Fibroblast of lung (primary cell): ENCODE results near the gene MGAT3. TPM values are rescaled to one million over a fixed set of nuclear protein-coding genes. Genes with fewer than 3 reads are reported as not detected.

Experiments
- DNase-seq, 2 donors: peaks; one replicate each; pipeline versions ENCODE4 v3.0.0 to v3.0.0-alpha.2; 2010; ENCODE audit warnings: low read depth in 2 of 2
- H2AFZ ChIP-seq: 2 replicates; pipeline ENCODE4 v1.5.1; 2012; ENCODE audit warnings: low read length, control low read depth, inconsistent platforms
- H3K27ac ChIP-seq: 2 replicates; pipeline ENCODE4 v1.5.1; 2011; ENCODE audit warnings: low read length, control low read depth; ENCODE audit not compliant: insufficient read depth
- H3K27me3 ChIP-seq: 2 replicates; pipeline ENCODE4 v1.5.1; 2011; ENCODE audit warnings: mild to moderate bottlenecking, low read length; ENCODE audit not compliant: control insufficient read depth, insufficient read depth
- H3K36me3 ChIP-seq: 2 replicates; pipeline ENCODE4 v1.5.1; 2011; ENCODE audit warnings: low read length; ENCODE audit not compliant: control insufficient read depth, insufficient read depth
- H3K4me1 ChIP-seq: 2 replicates; pipeline ENCODE4 v1.5.1; 2011; ENCODE audit warnings: low read length; ENCODE audit not compliant: control insufficient read depth, insufficient read depth; ENCODE audit errors: extremely low read depth
- H3K4me2 ChIP-seq: 2 replicates; pipeline ENCODE4 v1.5.1; 2011; ENCODE audit warnings: low read length, control low read depth; ENCODE audit not compliant: insufficient read depth; ENCODE audit errors: extremely low read depth
- H3K4me3 ChIP-seq, 4 experiments: fragments of 200-600 bp in 1 of 4; sonication (generic) in 1 of 4; replicated peaks in 1 of 4; 2 replicates each; pipeline ENCODE4 v1.5.1; 2011 to 2016; ENCODE audit warnings: low read length in 4 of 4, low read depth in 3 of 4, mild to moderate bottlenecking in 3 of 4, control low read depth in 2 of 4, inconsistent platforms in 1 of 4, mixed read lengths in 1 of 4; ENCODE audit not compliant: insufficient read depth in 1 of 4; ENCODE audit errors: control extremely low read depth in 1 of 4
- H3K79me2 ChIP-seq: 2 replicates; pipeline ENCODE4 v1.5.1; 2012; ENCODE audit warnings: mild to moderate bottlenecking, low read length, inconsistent platforms; ENCODE audit not compliant: control insufficient read depth, insufficient read depth
- H3K9ac ChIP-seq: 2 replicates; pipeline ENCODE4 v1.5.1; 2011; ENCODE audit warnings: mild to moderate bottlenecking, low read length, control low read depth; ENCODE audit not compliant: insufficient read depth
- H3K9me3 ChIP-seq: 2 replicates; pipeline ENCODE4 v1.5.1; 2012; ENCODE audit warnings: low read depth, low read length; ENCODE audit not compliant: control insufficient read depth, insufficient read depth
- H4K20me1 ChIP-seq: 2 replicates; pipeline ENCODE4 v1.5.1; 2011; ENCODE audit warnings: low read length; ENCODE audit not compliant: control insufficient read depth, insufficient read depth; ENCODE audit errors: extremely low read depth
- CTCF ChIP-seq, 2 donors: IDR thresholded peaks in 1 of 2; conservative IDR thresholded peaks in 1 of 2; 1 replicate in 1 of 2; 2 replicates in 1 of 2; pipeline ENCODE4 v1.5.1; 2011 to 2012; ENCODE audit warnings: low read length in 2 of 2, control low read depth in 1 of 2, inconsistent platforms in 1 of 2, low read depth in 1 of 2, mild to moderate bottlenecking in 1 of 2
- EZH2 ChIP-seq: IDR thresholded peaks from 2 replicates; pipeline ENCODE4 v1.5.1; 2012; ENCODE audit warnings: low read length, control low read depth, mild to moderate bottlenecking; ENCODE audit errors: missing control alignments
- polyA plus RNA-seq, 2 donors: library from polyadenylated mRNA; depleted of rRNA in 1 of 2; stranded (reverse) in 1 of 2; unstranded in 1 of 2; fragments of >200 nt; gene quantifications; 2 replicates each; pipeline ENCODE4 v1.2.1, GENCODE V29; 2011 to 2012; ENCODE audit warnings: missing spikeins in 1 of 2
- total RNA-seq: library from RNA; depleted of rRNA; stranded (reverse); fragments of >200 nt; gene quantifications from 2 replicates; pipeline ENCODE4 v1.2.1, GENCODE V29; 2014

MGAT3 gene
- total and polyA plus RNA-seq, 2 donors (not counting 1 experiment from before 2014, with no cell fraction given): 0.09 TPM; not detected in 1

- TF ChIP-seq CTCF (conservative IDR thresholded peaks at IDR 0.05 in 1 of 2, IDR thresholded peaks at IDR 0.05 in 1 of 2; ENCODE audit: low read depth in 1 of 2, low read length in 2 of 2): no peak
- no peak for TF ChIP-seq EZH2
- DNase-seq: peak in 1 of 2 donors; percentile 22
- Histone ChIP-seq H3K36me3 (no peaks in the 10 kb centered on the region), H3K27me3 (no peaks in the 10 kb centered on the region), H3K79me2 (no peaks in the 10 kb centered on the region), H3K4me2 (no peak overlapping the region), H3K9ac (no peak overlapping the region), H3K4me3 (no peak overlapping the region), H3K4me1 (no peaks in the 10 kb centered on the region), H4K20me1 (no peaks in the 10 kb centered on the region), H3K27ac (no peak overlapping the region), H2AFZ (no peak overlapping the region), H3K9me3 (no peaks in the 10 kb centered on the region)
Measured at GRCh38 chr22:39481054-39481453, 24.2 kb downstream of the MGAT3 start.

- no peak overlapping the region for H2AFZ ChIP-seq
- no peaks in the 10 kb centered on the region for H3K36me3 ChIP-seq
- H3K9me3 ChIP-seq: no peaks in the 10 kb centered on the region
- H3K27me3 ChIP-seq: no peaks in the 10 kb centered on the region
- no peaks in the 10 kb centered on the region for H3K79me2 ChIP-seq
- no peaks in the 10 kb centered on the region for H3K4me1 ChIP-seq
- no peak overlapping the region for H3K4me2 ChIP-seq
- no peak overlapping the region for H3K4me3 ChIP-seq
- no peak overlapping the region for H3K27ac ChIP-seq
- H3K9ac ChIP-seq: no peak overlapping the region
- no peaks in the 10 kb centered on the region for H4K20me1 ChIP-seq
- DNase-seq: no peak
- no peak for TF ChIP-seq CTCF (conservative IDR thresholded peaks at IDR 0.05 in 1 of 2, IDR thresholded peaks at IDR 0.05 in 1 of 2; ENCODE audit: low read depth in 1 of 2, low read length in 2 of 2)
- no peak for TF ChIP-seq EZH2
Measured at GRCh38 chr22:39481595-39481994, 24.8 kb downstream of the MGAT3 start.

- DNase-seq: peak in 1 of 2 donors; percentile 62
- no peak overlapping the region for H3K9ac ChIP-seq
- no peaks in the 10 kb centered on the region for H3K36me3 ChIP-seq
- no peak overlapping the region for H3K4me2 ChIP-seq
- H4K20me1 ChIP-seq: no peaks in the 10 kb centered on the region
- no peaks in the 10 kb centered on the region for H3K9me3 ChIP-seq
- no peaks in the 10 kb centered on the region for H3K27me3 ChIP-seq
- H3K27ac ChIP-seq: no peak overlapping the region
- no peaks in the 10 kb centered on the region for H3K4me1 ChIP-seq
- no peak overlapping the region for H2AFZ ChIP-seq
- no peak overlapping the region for H3K4me3 ChIP-seq
- no peaks in the 10 kb centered on the region for H3K79me2 ChIP-seq
- TF ChIP-seq EZH2: no peak
- TF ChIP-seq CTCF (conservative IDR thresholded peaks at IDR 0.05 in 1 of 2, IDR thresholded peaks at IDR 0.05 in 1 of 2; ENCODE audit: low read depth in 1 of 2, low read length in 2 of 2): no peak
Measured at GRCh38 chr22:39482768-39483167, 26.0 kb downstream of the MGAT3 start.
